PC-3 (cell line): ENCODE measurements around the gene PNMA8B. TPM values are rescaled to one million over a fixed set of nuclear protein-coding genes. Genes with fewer than 3 reads are reported as not detected.

Experiments used
- ATAC-seq: fragments of 200-7000 bp; cut with Tn5 transposase; 2 replicates; pipeline ENCODE4 v1.9.1; 2020; ENCODE audit warnings: mild to moderate bottlenecking, moderate library complexity
- BruUV-seq: library from RNA; stranded (reverse); fragments of 400-500 nt; replicated peaks from 2 replicates; lab custom pipeline; 2021; lab: Mats Ljungman, UMichigan
- CTCF ChIA-PET: fragments of 300-600 bp; sonication (Branson Sonifier 250); formaldehyde crosslinking; loops from one replicate; lab custom pipeline; 2022; ENCODE audit warnings: antibody characterized with exemption; lab: Charles Lee
- POLR2A ChIA-PET: fragments of 300-600 bp; sonication (Branson Sonifier 250); formaldehyde crosslinking; loops from one replicate; lab custom pipeline; 2022; ENCODE audit warnings: antibody characterized with exemption; ENCODE audit not compliant: unreplicated experiment; lab: Charles Lee
- DNase-seq: peaks from one replicate; pipeline ENCODE4 v3.0.0-alpha.2; 2015
- H2AFZ ChIP-seq: fragments of 300-600 bp; sonication (generic); 2 replicates; pipeline ENCODE4 v1.6.0; 2016; ENCODE audit warnings: antibody characterized with exemption, low read length
- H3F3A ChIP-seq: fragments of 300-600 bp; sonication (generic); one replicate; pipeline ENCODE4 v1.6.0; 2017; ENCODE audit warnings: antibody characterized with exemption, low read length, control low read depth, mild to moderate bottlenecking; ENCODE audit not compliant: unreplicated experiment
- H3K27ac ChIP-seq: fragments of 300-600 bp; sonication (generic); 2 replicates; pipeline ENCODE4 v1.5.1; 2016; ENCODE audit warnings: mild to moderate bottlenecking, low read length
- H3K27me3 ChIP-seq: fragments of 300-600 bp; sonication (generic); 2 replicates; pipeline ENCODE4 v1.6.1; 2016; ENCODE audit warnings: low read length, mixed read lengths
- H3K36me3 ChIP-seq: fragments of 300-600 bp; sonication (generic); 2 replicates; pipeline ENCODE4 v1.6.1; 2016; ENCODE audit warnings: low read depth, mixed run types, low read length, mixed read lengths
- H3K4me1 ChIP-seq: fragments of 300-600 bp; sonication (generic); 2 replicates; pipeline ENCODE4 v1.5.1; 2016; ENCODE audit warnings: low read length; ENCODE audit not compliant: insufficient read depth
- H3K4me2 ChIP-seq: fragments of 300-600 bp; sonication (generic); 2 replicates; pipeline ENCODE4 v1.6.0; 2016; ENCODE audit warnings: low read length
- H3K4me3 ChIP-seq: fragments of 300-600 bp; sonication (generic); 2 replicates; pipeline ENCODE4 v1.5.1; 2016; ENCODE audit warnings: mild to moderate bottlenecking, low read length, mixed read lengths
- H3K79me2 ChIP-seq: fragments of 300-600 bp; sonication (generic); 2 replicates; pipeline ENCODE4 v1.6.1; 2017; ENCODE audit warnings: low read length, mixed read lengths
- H3K9ac ChIP-seq: fragments of 300-600 bp; sonication (generic); 2 replicates; pipeline ENCODE4 v1.6.0; 2016; ENCODE audit warnings: mild to moderate bottlenecking, low read length
- H3K9me2 ChIP-seq: fragments of 300-600 bp; sonication (generic); replicated peaks from 2 replicates; pipeline ENCODE4 v1.6.1; 2016; ENCODE audit warnings: mixed run types, low read length, mixed read lengths
- H3K9me3 ChIP-seq: fragments of 300-600 bp; sonication (generic); 2 replicates; pipeline ENCODE4 v1.6.1; 2016; ENCODE audit warnings: low read length, mixed read lengths
- H4K20me1 ChIP-seq: fragments of 300-600 bp; sonication (generic); 2 replicates; pipeline ENCODE4 v1.6.1; 2016; ENCODE audit warnings: low read length, mixed read lengths
- EZH2 ChIP-seq: fragments of 300-600 bp; sonication (generic); IDR thresholded peaks from one replicate; pipeline ENCODE4 v1.6.1; 2017; ENCODE audit warnings: antibody characterized with exemption, mild to moderate bottlenecking, low read length; ENCODE audit not compliant: unreplicated experiment
- EZH2phosphoT487 ChIP-seq: fragments of 300-600 bp; sonication (generic); IDR thresholded peaks from 2 replicates; pipeline ENCODE4 v1.6.1; 2018; ENCODE audit warnings: mild to moderate bottlenecking, antibody characterized with exemption, low read length, borderline replicate concordance
- intact Hi-C: fragments of 100-400 bp; cut with micrococcal nuclease; formaldehyde crosslinking; loops from 2 replicates; pipeline ENCODE4 v1.9.0; 2023
- total RNA-seq: library from RNA; depleted of rRNA; stranded (reverse); fragments of >200 nt; gene quantifications from 2 replicates; pipeline ENCODE4 v1.2.3, GENCODE V29; 2014
- TF ChIP-seq, protein P1 (sequence below): fragments of 300-600 bp; sonication (generic); conservative IDR thresholded peaks from 2 replicates; pipeline ENCODE4 v1.5.1; 2017; ENCODE audit warnings: antibody characterized with exemption, low read depth, mild to moderate bottlenecking, low read length

Gene PNMA8B
- total RNA-seq, 1 experiment from 2014 or later = not detected

DNA sequence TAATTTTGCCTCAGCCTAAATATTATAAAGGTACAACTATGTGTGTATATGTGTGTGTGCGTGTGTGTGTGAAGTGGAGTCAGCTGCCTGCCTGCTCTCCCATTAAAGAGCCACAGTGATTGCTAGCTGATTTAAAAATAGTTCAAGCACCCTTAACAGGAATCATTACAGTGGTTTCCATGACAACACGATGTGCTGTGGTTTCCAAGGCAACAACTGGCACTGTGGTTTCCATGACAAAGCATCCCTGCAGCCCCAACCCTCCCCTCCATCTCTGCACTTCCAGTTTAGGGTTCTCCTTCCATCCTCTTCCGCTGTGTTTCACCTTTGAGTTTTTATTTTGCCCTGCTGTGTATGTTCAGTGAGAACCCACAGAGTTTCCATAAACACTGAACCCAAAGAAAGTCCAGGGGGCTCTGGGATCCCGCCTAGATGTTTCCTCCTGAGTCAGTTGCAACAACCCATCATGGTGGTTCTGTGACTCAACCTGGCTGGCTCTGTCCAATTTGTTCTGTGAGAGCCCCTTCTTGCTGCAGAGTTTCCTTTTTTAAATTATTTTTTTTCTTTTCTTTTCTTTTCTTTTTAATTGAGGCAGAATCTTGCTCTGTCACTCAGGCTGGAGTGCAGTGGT, 17.2 kb downstream of the PNMA8B start:
- CTCF ChIA-PET = no interaction called here
- Histone ChIP-seq H2AFZ (no peak overlapping the region), H4K20me1 (no peaks in the 10 kb centered on the region), H3K9me3 (no peaks in the 10 kb centered on the region), H3K4me1 (no peaks in the 10 kb centered on the region), H3K9me2 (no peaks in the 10 kb centered on the region), H3K27ac (no peak overlapping the region), H3K27me3 (no peaks in the 10 kb centered on the region), H3F3A (no peaks in the 10 kb centered on the region), H3K9ac (no peak overlapping the region), H3K36me3 (no peaks in the 10 kb centered on the region), H3K79me2 (no peaks in the 10 kb centered on the region), H3K4me3 (no peak overlapping the region), H3K4me2 (no peak overlapping the region)
- intact Hi-C loops = no loop called here
- POLR2A ChIA-PET = no interaction called here
- no peak for ATAC-seq
- DNase-seq = no peak
- BruUV-seq = no TSS peak
- no peak for TF ChIP-seq EZH2
- TF ChIP-seq, protein P1, sequence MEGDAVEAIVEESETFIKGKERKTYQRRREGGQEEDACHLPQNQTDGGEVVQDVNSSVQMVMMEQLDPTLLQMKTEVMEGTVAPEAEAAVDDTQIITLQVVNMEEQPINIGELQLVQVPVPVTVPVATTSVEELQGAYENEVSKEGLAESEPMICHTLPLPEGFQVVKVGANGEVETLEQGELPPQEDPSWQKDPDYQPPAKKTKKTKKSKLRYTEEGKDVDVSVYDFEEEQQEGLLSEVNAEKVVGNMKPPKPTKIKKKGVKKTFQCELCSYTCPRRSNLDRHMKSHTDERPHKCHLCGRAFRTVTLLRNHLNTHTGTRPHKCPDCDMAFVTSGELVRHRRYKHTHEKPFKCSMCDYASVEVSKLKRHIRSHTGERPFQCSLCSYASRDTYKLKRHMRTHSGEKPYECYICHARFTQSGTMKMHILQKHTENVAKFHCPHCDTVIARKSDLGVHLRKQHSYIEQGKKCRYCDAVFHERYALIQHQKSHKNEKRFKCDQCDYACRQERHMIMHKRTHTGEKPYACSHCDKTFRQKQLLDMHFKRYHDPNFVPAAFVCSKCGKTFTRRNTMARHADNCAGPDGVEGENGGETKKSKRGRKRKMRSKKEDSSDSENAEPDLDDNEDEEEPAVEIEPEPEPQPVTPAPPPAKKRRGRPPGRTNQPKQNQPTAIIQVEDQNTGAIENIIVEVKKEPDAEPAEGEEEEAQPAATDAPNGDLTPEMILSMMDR = no peak
- TF ChIP-seq EZH2phosphoT487 = no peak

DNA sequence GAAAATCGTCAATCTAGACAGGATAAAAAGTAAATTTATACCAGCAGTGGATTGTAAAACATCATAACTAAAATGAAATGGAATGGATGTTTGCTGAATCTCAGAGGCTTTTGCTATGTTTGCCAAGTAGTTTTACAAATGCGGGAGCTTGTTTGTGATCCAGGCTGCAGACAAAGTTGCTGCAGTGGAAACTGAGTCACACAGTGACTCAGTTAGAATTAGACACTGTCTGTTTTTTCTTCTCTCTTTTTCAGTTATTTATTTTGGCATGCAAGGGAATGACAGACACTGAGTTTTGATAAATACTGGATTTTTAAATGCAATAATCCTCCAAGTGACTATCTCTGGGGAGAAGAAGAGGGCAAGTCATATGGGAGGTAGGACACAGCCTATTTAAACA, 19.7 kb downstream of the PNMA8B start:
- Histone ChIP-seq H3K4me1 (no peaks in the 10 kb centered on the region), H3K79me2 (no peaks in the 10 kb centered on the region), H4K20me1 (no peaks in the 10 kb centered on the region), H3K4me3 (no peak overlapping the region), H3K9ac (no peak overlapping the region), H3K36me3 (no peaks in the 10 kb centered on the region), H3F3A (no peaks in the 10 kb centered on the region), H3K9me2 (no peaks in the 10 kb centered on the region), H3K27me3 (no peaks in the 10 kb centered on the region), H3K4me2 (no peak overlapping the region), H2AFZ (no peak overlapping the region), H3K27ac (no peak overlapping the region), H3K9me3 (no peaks in the 10 kb centered on the region)
- DNase-seq (no peak), ATAC-seq (no peak)
- CTCF ChIA-PET = no interaction called here
- intact Hi-C loops = no loop called here
- TF ChIP-seq EZH2phosphoT487 (no peak), EZH2 (no peak)
- TF ChIP-seq, protein P1 = no peak
- POLR2A ChIA-PET = no interaction called here
- BruUV-seq = no TSS peak

DNA sequence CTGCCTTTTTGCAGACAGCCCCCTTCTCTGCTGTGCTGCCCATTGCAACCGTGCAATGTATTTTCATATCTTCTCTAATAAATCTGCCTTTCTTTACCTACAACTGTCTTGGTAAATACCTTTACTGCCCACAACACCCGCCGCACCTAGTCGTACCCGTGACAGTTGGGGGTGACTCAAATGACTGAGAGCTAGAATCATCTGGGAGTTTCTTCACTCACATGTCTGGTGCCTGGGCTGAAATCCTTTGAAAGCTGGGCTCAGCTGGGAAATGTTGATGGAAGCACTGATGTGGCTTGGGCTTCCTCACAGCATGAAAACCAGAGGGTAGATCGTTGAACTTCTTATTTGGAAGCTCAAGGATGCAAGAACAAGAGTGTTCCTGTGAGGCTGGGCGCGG, 21.5 kb downstream of the PNMA8B start:
- H3K27me3 ChIP-seq = no peaks in the 10 kb centered on the region
- no peaks in the 10 kb centered on the region for H3K79me2 ChIP-seq
- no peaks in the 10 kb centered on the region for H3K9me3 ChIP-seq
- no TSS peak for BruUV-seq
- intact Hi-C loops = no loop called here
- no peaks in the 10 kb centered on the region for H3K4me1 ChIP-seq
- no peak overlapping the region for H3K4me3 ChIP-seq
- TF ChIP-seq EZH2 (no peak), EZH2phosphoT487 (no peak)
- TF ChIP-seq, protein P1 = no peak
- no peaks in the 10 kb centered on the region for H4K20me1 ChIP-seq
- no peaks in the 10 kb centered on the region for H3K36me3 ChIP-seq
- H3K9me2 ChIP-seq = no peaks in the 10 kb centered on the region
- no peak overlapping the region for H3K4me2 ChIP-seq
- H3K27ac ChIP-seq = no peak overlapping the region
- no peak overlapping the region for H3K9ac ChIP-seq
- H3F3A ChIP-seq = no peaks in the 10 kb centered on the region
- H2AFZ ChIP-seq = no peak overlapping the region
- ChIA-PET POLR2A (interaction anchor here (0.6 kb wide), 1 partner anchor 8 kb away, joined by 4 read pairs; no protein-coding TSS in a partner anchor), CTCF (no interaction called here)
- DNase-seq (no peak), ATAC-seq (no peak)
